Endothelial cell of umbilical vein (primary cell): ENCODE data around the gene FAM149B1. TPM values are rescaled to one million over a fixed set of nuclear protein-coding genes. Genes with fewer than 3 reads are reported as not detected.

Experiments used
- BruUV-seq: library from RNA; stranded (reverse); fragments of 400-500 nt; replicated peaks from 2 replicates; lab custom pipeline; 2021; lab: Mats Ljungman, UMichigan
- CTCF ChIA-PET: fragments of 300-600, 350-600 bp; sonication (Branson Sonifier 250); formaldehyde crosslinking; loops from one replicate; lab custom pipeline; 2021; ENCODE audit warnings: antibody characterized with exemption, inconsistent platforms; lab: Charles Lee
- POLR2A ChIA-PET: fragments of 300-600, 350-600 bp; sonication (Branson Sonifier 250); formaldehyde crosslinking; loops from one replicate; lab custom pipeline; 2021; ENCODE audit warnings: antibody characterized with exemption, inconsistent platforms; lab: Charles Lee
- DNase-seq: peaks from one replicate; pipeline ENCODE4 v3.0.0-alpha.2; 2011; ENCODE audit warnings: low read depth, low spot score
- FAIRE-seq: peaks from 2 replicates; lab custom pipeline; 2011; peaks lifted over from hg19 to GRCh38; lab: Jason Lieb, UNC
- H2AFZ ChIP-seq: 2 replicates; pipeline ENCODE4 v1.6.0; 2012; ENCODE audit warnings: low read depth, low read length, control low read depth, inconsistent platforms
- H3K27ac ChIP-seq: 2 replicates; pipeline ENCODE4 v1.5.1; 2011; ENCODE audit warnings: low read depth, mild to moderate bottlenecking, control low read depth, low read length, moderate library complexity; ENCODE audit not compliant: insufficient read depth
- H3K27me3 ChIP-seq, 2 experiments: 2 replicates each; pipeline versions ENCODE4 v1.6.0 to v1.6.1; 2011; ENCODE audit warnings: low read length in 2 of 2, mixed read lengths in 1 of 2; ENCODE audit not compliant: control insufficient read depth in 2 of 2, insufficient read depth in 2 of 2
- H3K36me3 ChIP-seq, 2 experiments: 2 replicates in 1 of 2; 3 replicates in 1 of 2; pipeline ENCODE4 v1.5.1; 2011; ENCODE audit warnings: low read length in 2 of 2, mild to moderate bottlenecking in 1 of 2, moderate library complexity in 1 of 2; ENCODE audit not compliant: control insufficient read depth in 2 of 2, insufficient read depth in 2 of 2; ENCODE audit errors: extremely low read depth in 1 of 2
- H3K4me1 ChIP-seq: 3 replicates; pipeline ENCODE4 v1.5.1; 2011; ENCODE audit warnings: mild to moderate bottlenecking, low read length; ENCODE audit not compliant: control insufficient read depth, insufficient read depth; ENCODE audit errors: extremely low read depth
- H3K4me2 ChIP-seq: 2 replicates; pipeline ENCODE4 v1.6.1; 2011; ENCODE audit warnings: low read length, control low read depth, mixed read lengths; ENCODE audit not compliant: insufficient read depth
- H3K4me3 ChIP-seq, 3 experiments: fragments of 200-600 bp in 1 of 3; sonication (generic), shearing (Covaris generic) in 1 of 3; replicated peaks in 1 of 3; 2 replicates each; pipeline ENCODE4 v1.5.1; 2011 to 2016; ENCODE audit warnings: control low read depth in 3 of 3, low read length in 3 of 3, mild to moderate bottlenecking in 2 of 3, inconsistent platforms in 1 of 3, low read depth in 1 of 3, moderate library complexity in 1 of 3; ENCODE audit not compliant: insufficient read depth in 1 of 3
- H3K79me2 ChIP-seq: 2 replicates; pipeline ENCODE4 v1.6.0; 2012; ENCODE audit warnings: low read length, inconsistent platforms; ENCODE audit not compliant: control insufficient read depth, insufficient read depth
- H3K9ac ChIP-seq: replicated peaks from 2 replicates; pipeline ENCODE3; 2011; ENCODE audit warnings: low read length, control low read depth; ENCODE audit not compliant: insufficient read depth; ENCODE audit errors: extremely low read depth
- H3K9me1 ChIP-seq: replicated peaks from 3 replicates; pipeline ENCODE4 v1.6.0; 2011; ENCODE audit warnings: mild to moderate bottlenecking, low read length; ENCODE audit not compliant: control insufficient read depth, insufficient read depth; ENCODE audit errors: extremely low read depth
- H3K9me3 ChIP-seq: replicated peaks from 2 replicates; pipeline ENCODE4 v1.5.1; 2012; ENCODE audit warnings: low read length, inconsistent platforms; ENCODE audit not compliant: control insufficient read depth, insufficient read depth
- H4K20me1 ChIP-seq: replicated peaks from 2 replicates; pipeline ENCODE3; 2011; ENCODE audit warnings: mild to moderate bottlenecking, low read length; ENCODE audit not compliant: control insufficient read depth, insufficient read depth; ENCODE audit errors: extremely low read depth
- CTCF ChIP-seq, 2 donors: IDR thresholded peaks; 1 replicate in 1 of 2; 2 replicates in 1 of 2; pipeline ENCODE4 v1.5.1; 2011; ENCODE audit warnings: low read length in 2 of 2, mild to moderate bottlenecking in 2 of 2, moderate library complexity in 2 of 2, control low read depth in 1 of 2, inconsistent platforms in 1 of 2, low read depth in 1 of 2; ENCODE audit not compliant: insufficient read depth in 1 of 2; ENCODE audit errors: extremely low read depth in 1 of 2
- EZH2 ChIP-seq: IDR thresholded peaks from 2 replicates; pipeline ENCODE4 v1.6.1; 2012; ENCODE audit warnings: borderline replicate concordance, low read depth, mild to moderate bottlenecking, moderate library complexity, low read length, inconsistent platforms; ENCODE audit not compliant: severe bottlenecking
- FOS ChIP-seq: IDR thresholded peaks from 2 replicates; pipeline ENCODE4 v1.6.1; 2011; ENCODE audit warnings: mild to moderate bottlenecking, low read length, moderate library complexity, borderline replicate concordance; ENCODE audit not compliant: insufficient read depth
- GATA2 ChIP-seq: IDR thresholded peaks from 2 replicates; pipeline ENCODE4 v1.7.0; 2011; ENCODE audit warnings: low read depth, mild to moderate bottlenecking, moderate library complexity, mixed read lengths, low read length; ENCODE audit not compliant: insufficient read length, insufficient read depth
- JUN ChIP-seq: IDR thresholded peaks from 2 replicates; pipeline ENCODE4 v1.6.1; 2011; ENCODE audit warnings: borderline replicate concordance, low read depth; ENCODE audit not compliant: insufficient read length, insufficient read depth
- MAX ChIP-seq: IDR thresholded peaks from 2 replicates; pipeline ENCODE4 v1.6.1; 2011; ENCODE audit not compliant: insufficient read depth, insufficient read length
- MYC ChIP-seq: IDR thresholded peaks from one replicate; pipeline ENCODE4 v1.6.1; 2011; ENCODE audit warnings: mild to moderate bottlenecking, low read depth, low read length
- POLR2A ChIP-seq: IDR thresholded peaks from 2 replicates; pipeline ENCODE4 v1.6.1; 2012; ENCODE audit warnings: low read depth, mild to moderate bottlenecking, control low read depth, low read length
- POLR2AphosphoS5 ChIP-seq: IDR thresholded peaks from 2 replicates; pipeline ENCODE4 v1.6.1; 2012; ENCODE audit warnings: low read depth, mild to moderate bottlenecking, control low read depth, low read length, moderate library complexity; ENCODE audit not compliant: insufficient read depth
- dilution Hi-C: fragments of 300-500 bp; cut with MboI; formaldehyde crosslinking; loops from one replicate; pipeline ENCODE4 v1.15.0; 2019; ENCODE audit warnings: low sequenced_read_pairs; ENCODE audit not compliant: extremely low pct_ligation_motif_present
- intact Hi-C: fragments of 100-400 bp; cut with micrococcal nuclease; formaldehyde crosslinking; loops from one replicate; pipeline ENCODE4 v1.10.0; 2022
- polyA plus RNA-seq, 4 experiments: library from polyadenylated mRNA; depleted of rRNA in 3 of 4; stranded (reverse) in 3 of 4; unstranded in 1 of 4; fragments of >200 nt; gene quantifications; 2 replicates each; pipeline versions ENCODE4 v1.2.1 to v1.2.3, GENCODE V29; 2011 to 2012; ENCODE audit warnings: missing spikeins in 1 of 4
- total RNA-seq: library from RNA; stranded (reverse); gene quantifications from 2 replicates; pipeline ENCODE4 v1.2.3, GENCODE V29; 2021

FAM149B1 gene
- total and polyA plus RNA-seq, 2 donors (not counting 3 experiments of a cell fraction or from before 2014, with no cell fraction given), result 19.5 to 26.7 TPM

GRCh38 chr10:73234695-73235094, 66.8 kb downstream of the FAM149B1 start:
- Histone ChIP-seq H3K27me3 (no peaks in the 10 kb centered on the region), H3K36me3 (peaks cover 6 to 12% of the 10 kb centered on the region in 2 experiments), H3K9ac (no peak overlapping the region), H3K4me2 (no peak overlapping the region), H3K9me3 (no peaks in the 10 kb centered on the region), H3K27ac (no peak overlapping the region), H2AFZ (no peak overlapping the region), H3K4me3 (no peak overlapping the region), H3K79me2 (no peaks in the 10 kb centered on the region), H3K9me1 (no peaks in the 10 kb centered on the region), H4K20me1 (no peaks in the 10 kb centered on the region), H3K4me1 (no peaks in the 10 kb centered on the region)
- DNase-seq (no peak), FAIRE-seq (no peak)
- dilution Hi-C loops (no loop called here), intact Hi-C loops (no loop called here)
- ChIA-PET CTCF (interaction anchor here (1.3 to 1.5 kb wide), 3 partner anchors 10 to 124 kb away, joined by 3 to 6 read pairs (median 5); partner anchors contain the start of gene CFAP70), POLR2A (interaction anchor here (1.3 kb wide), 1 partner anchor 12 kb away, joined by 3 read pairs; the partner anchor contains the start of gene DNAJC9)
- BruUV-seq, result no TSS peak
- TF ChIP-seq GATA2 (no peak), POLR2AphosphoS5 (no peak), CTCF (IDR thresholded peaks at IDR 0.05; ENCODE audit: extremely low read depth in 1 of 2, insufficient read depth in 1 of 2, low read depth in 1 of 2, low read length in 2 of 2) (no peak), MYC (no peak), MAX (no peak), FOS (no peak), JUN (no peak), EZH2 (no peak), POLR2A (no peak)
